ENCODE data around the gene PLA2G4E. TPM values are rescaled to one million over a fixed set of nuclear protein-coding genes. Genes with fewer than 3 reads are reported as not detected.

The PLA2G4E gene
- total RNA-seq, 1 experiment from 2014 or later = not detected

GRCh38 chr15:42014406-42014805 lies 6.4 kb downstream of the PLA2G4E start:
- no peaks in the 10 kb centered on the region for H3K27me3 ChIP-seq (ENCODE audit: insufficient read depth, low read depth)
- H3K79me2 ChIP-seq (ENCODE audit: low read depth) = no peaks in the 10 kb centered on the region
- no peak overlapping the region for H3K4me3 ChIP-seq
- TF ChIP-seq EZH2 (IDR thresholded peaks at IDR 0.05; ENCODE audit: low read depth) (no peak), CTCF (conservative IDR thresholded peaks at IDR 0.05) (no peak)
- H3K9me3 ChIP-seq (ENCODE audit: insufficient read depth, low read depth) = no peaks in the 10 kb centered on the region
- no peaks in the 10 kb centered on the region for H3K9me2 ChIP-seq (ENCODE audit: insufficient read depth)
- no peak overlapping the region for H2AFZ ChIP-seq
- ChIA-PET CTCF (no interaction called here), POLR2A (ENCODE audit: unreplicated experiment) (no interaction called here)
- H3K4me1 ChIP-seq (replicated peaks; ENCODE audit: insufficient read depth) = peaks cover 33% of the 10 kb centered on the region
- H3K27ac ChIP-seq = no peak overlapping the region
- peaks cover 15% of the 10 kb centered on the region for H3F3A ChIP-seq (ENCODE audit: insufficient read depth, low read depth)
- H3K36me3 ChIP-seq (ENCODE audit: low read depth) = no peaks in the 10 kb centered on the region
- no peak for DNase-seq
- intact Hi-C loops (cut with micrococcal nuclease; ENCODE audit: unreplicated experiment) = no loop called here
- H3K4me2 ChIP-seq = no peak overlapping the region
- no TSS peak for BruUV-seq (replicated peaks)
- no peaks in the 10 kb centered on the region for H4K20me1 ChIP-seq (ENCODE audit: insufficient read depth)

GRCh38 chr15:42012928-42013482 lies 7.8 kb downstream of the PLA2G4E start:
- Histone ChIP-seq H3K9me3 (ENCODE audit: insufficient read depth, low read depth) (no peaks in the 10 kb centered on the region), H3K27ac (no peak overlapping the region), H4K20me1 (ENCODE audit: insufficient read depth) (no peaks in the 10 kb centered on the region), H2AFZ (no peak overlapping the region), H3K36me3 (ENCODE audit: low read depth) (no peaks in the 10 kb centered on the region), H3K79me2 (ENCODE audit: low read depth) (no peaks in the 10 kb centered on the region), H3K4me2 (no peak overlapping the region), H3K4me1 (replicated peaks; ENCODE audit: insufficient read depth) (peaks cover 33% of the 10 kb centered on the region), H3K9me2 (ENCODE audit: insufficient read depth) (no peaks in the 10 kb centered on the region), H3F3A (ENCODE audit: insufficient read depth, low read depth) (peaks cover 15% of the 10 kb centered on the region), H3K27me3 (ENCODE audit: insufficient read depth, low read depth) (no peaks in the 10 kb centered on the region), H3K4me3 (no peak overlapping the region)
- TF ChIP-seq CTCF (conservative IDR thresholded peaks at IDR 0.05) = no peak
- no peak for TF ChIP-seq EZH2 (IDR thresholded peaks at IDR 0.05; ENCODE audit: low read depth)
- BruUV-seq (replicated peaks) = no TSS peak
- ChIA-PET POLR2A (ENCODE audit: unreplicated experiment) (no interaction called here), CTCF (no interaction called here)
- no peak for DNase-seq
- intact Hi-C loops (cut with micrococcal nuclease; ENCODE audit: unreplicated experiment) = no loop called here

- Histone ChIP-seq H3F3A (ENCODE audit: insufficient read depth, low read depth) (peaks cover 15% of the 10 kb centered on the region), H3K4me1 (replicated peaks; ENCODE audit: insufficient read depth) (peaks cover 33% of the 10 kb centered on the region), H4K20me1 (ENCODE audit: insufficient read depth) (no peaks in the 10 kb centered on the region), H3K27ac (no peak overlapping the region), H3K4me3 (no peak overlapping the region), H3K36me3 (ENCODE audit: low read depth) (no peaks in the 10 kb centered on the region), H3K4me2 (peak overlapping the region; percentile 16; the same call in 1 of the 2 replicates), H3K9me3 (ENCODE audit: insufficient read depth, low read depth) (0 out of 2 replicates have a peak, but pooled peaks cover under 1% of the 10 kb centered on the region), H3K9me2 (ENCODE audit: insufficient read depth) (no peaks in the 10 kb centered on the region), H2AFZ (no peak overlapping the region), H3K79me2 (ENCODE audit: low read depth) (no peaks in the 10 kb centered on the region), H3K27me3 (ENCODE audit: insufficient read depth, low read depth) (no peaks in the 10 kb centered on the region)
- no TSS peak for BruUV-seq (replicated peaks)
- CTCF ChIA-PET = no interaction called here
- no peak for TF ChIP-seq CTCF (conservative IDR thresholded peaks at IDR 0.05)
- intact Hi-C loops (cut with micrococcal nuclease; ENCODE audit: unreplicated experiment) = no loop called here
- peak in 1 of 2 experiments; percentile 68 for DNase-seq
- POLR2A ChIA-PET (ENCODE audit: unreplicated experiment) = no interaction called here
Observed at GRCh38 chr15:42012241-42012640, 8.6 kb downstream of the PLA2G4E start.

Data from PC-9 (cell line).